ENCODE measurements around the gene FRA10AC1. TPM values are rescaled to one million over a fixed set of nuclear protein-coding genes. Genes with fewer than 3 reads are reported as not detected.

FRA10AC1 gene, protein sequence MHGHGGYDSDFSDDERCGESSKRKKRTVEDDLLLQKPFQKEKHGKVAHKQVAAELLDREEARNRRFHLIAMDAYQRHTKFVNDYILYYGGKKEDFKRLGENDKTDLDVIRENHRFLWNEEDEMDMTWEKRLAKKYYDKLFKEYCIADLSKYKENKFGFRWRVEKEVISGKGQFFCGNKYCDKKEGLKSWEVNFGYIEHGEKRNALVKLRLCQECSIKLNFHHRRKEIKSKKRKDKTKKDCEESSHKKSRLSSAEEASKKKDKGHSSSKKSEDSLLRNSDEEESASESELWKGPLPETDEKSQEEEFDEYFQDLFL
- 10 to 100 TPM; 11.9 to 17.8 TPM for total RNA-seq

DNA sequence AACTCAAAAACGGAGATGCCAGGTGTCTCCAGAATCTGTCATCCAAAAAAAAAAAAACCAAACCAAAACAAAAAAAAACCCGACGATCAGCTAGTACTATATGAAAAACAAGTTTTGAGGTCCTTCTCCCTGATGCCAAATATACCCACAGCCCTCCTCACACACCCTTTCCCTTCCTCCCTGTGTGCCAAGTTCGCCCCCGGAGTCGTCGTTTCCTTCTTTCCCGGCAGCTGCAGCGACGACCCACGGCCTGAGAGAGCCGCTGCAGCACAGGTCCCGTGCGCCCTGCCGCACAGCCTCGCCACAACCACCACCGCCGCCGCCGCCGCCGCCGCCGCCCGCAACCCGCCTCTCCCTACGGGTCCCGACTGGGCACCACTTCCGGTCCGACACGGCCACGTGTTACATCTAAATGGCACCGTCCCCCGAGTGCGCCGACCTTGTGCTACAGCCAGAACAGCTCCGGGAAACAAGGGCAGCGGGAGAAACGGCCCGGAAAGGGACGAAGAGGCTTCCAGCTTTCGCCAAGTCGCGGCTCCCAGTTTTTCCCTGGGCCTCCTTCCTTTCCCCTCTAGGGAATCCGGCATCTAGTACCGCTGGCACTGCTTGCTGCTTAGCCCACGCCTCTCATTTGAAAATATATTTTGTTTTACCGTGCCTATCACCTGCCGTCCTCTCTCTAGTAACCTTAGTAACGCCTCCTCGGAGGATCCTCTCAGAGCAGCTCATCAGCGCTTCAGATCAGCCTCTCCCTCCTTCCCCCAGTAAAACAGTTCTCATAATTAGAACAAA lies at the start of gene FRA10AC1:
TSS of gene FRA10AC1 (minus strand) at position 383 of the 792 bp plus-strand sequence. CDS start 2,486 bp downstream, outside the sequence.
- H3K27ac Mint-ChIP-seq: no peak within 1 kb of the TSS
- H3K36me3 Mint-ChIP-seq: peaks cover 2% of the 10 kb centered on the region
- peaks cover 1 to 4% of the 10 kb centered on the region in 2 donors for H3K4me1 Mint-ChIP-seq (ENCODE audit: low read depth in 2 of 2)
- no peak within 1 kb of the TSS for H3K4me3 Mint-ChIP-seq
- ATAC-seq (peak; percentile 97 to 98), DNase-seq (ENCODE audit: low spot score) (peak; percentile 93)
- no peaks in the 10 kb centered on the region for H3K9me3 Mint-ChIP-seq
- H3K27me3 Mint-ChIP-seq: peaks cover 0 to 5% of the 10 kb centered on the region in 2 donors

DNA sequence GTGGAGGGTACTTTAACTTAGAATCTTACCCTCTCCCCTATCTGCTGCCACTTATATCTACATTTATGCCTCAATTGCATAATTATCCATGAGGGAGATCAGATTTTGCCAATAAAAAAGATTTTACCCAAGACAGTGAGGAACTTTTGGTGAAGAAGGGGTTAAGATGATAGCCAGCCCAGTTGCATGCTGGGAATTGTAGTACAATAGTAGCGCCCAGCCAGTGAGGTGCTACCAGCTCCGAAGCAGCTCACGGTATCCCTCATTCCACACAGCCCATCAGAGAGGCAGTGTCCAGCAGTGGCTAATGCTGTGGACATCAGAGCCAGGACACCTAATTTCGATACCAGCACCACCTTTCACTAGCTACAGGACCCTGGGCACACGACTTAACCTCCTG lies 49.4 kb upstream of the FRA10AC1 start:
- peaks cover 0 to 9% of the 10 kb centered on the region in 2 donors for H3K4me1 Mint-ChIP-seq (ENCODE audit: low read depth in 2 of 2)
- no peaks in the 10 kb centered on the region for H3K9me3 Mint-ChIP-seq
- ATAC-seq: no peak
- H3K27ac Mint-ChIP-seq: no peak overlapping the region
- no peaks in the 10 kb centered on the region for H3K36me3 Mint-ChIP-seq
- H3K27me3 Mint-ChIP-seq: peaks cover 27 to 45% of the 10 kb centered on the region in 2 donors
- DNase-seq (ENCODE audit: low spot score): no peak
- no peak overlapping the region for H3K4me3 Mint-ChIP-seq

- H3K27ac Mint-ChIP-seq: no peak overlapping the region
- H3K4me3 Mint-ChIP-seq: no peak overlapping the region
- ATAC-seq (no peak), DNase-seq (ENCODE audit: low spot score) (no peak)
- peaks cover 22 to 38% of the 10 kb centered on the region in 2 donors for H3K27me3 Mint-ChIP-seq
- H3K4me1 Mint-ChIP-seq (ENCODE audit: low read depth in 2 of 2): peaks cover 0 to 7% of the 10 kb centered on the region in 2 donors
- no peaks in the 10 kb centered on the region for H3K36me3 Mint-ChIP-seq
- H3K9me3 Mint-ChIP-seq: no peaks in the 10 kb centered on the region
Observed at GRCh38 chr10:93751124-93751523, 48.7 kb upstream of the FRA10AC1 start.

- no peak for ATAC-seq
- Mint-ChIP-seq H3K4me1 (ENCODE audit: low read depth in 2 of 2) (peaks cover 0 to 7% of the 10 kb centered on the region in 2 donors), H3K36me3 (no peaks in the 10 kb centered on the region), H3K4me3 (no peak overlapping the region), H3K27me3 (peaks cover 17 to 26% of the 10 kb centered on the region in 2 donors), H3K27ac (no peak overlapping the region), H3K9me3 (no peaks in the 10 kb centered on the region)
- no peak for DNase-seq (ENCODE audit: low spot score)
Observed at GRCh38 chr10:93749218-93749799, 46.9 kb upstream of the FRA10AC1 start.

- Mint-ChIP-seq H3K4me1 (ENCODE audit: low read depth in 2 of 2) (peaks cover 0 to 3% of the 10 kb centered on the region in 2 donors), H3K9me3 (no peaks in the 10 kb centered on the region), H3K4me3 (no peak overlapping the region), H3K27ac (no peak overlapping the region), H3K27me3 (peaks cover 12 to 26% of the 10 kb centered on the region in 2 donors), H3K36me3 (no peaks in the 10 kb centered on the region)
- no peak for ATAC-seq
- DNase-seq (ENCODE audit: low spot score): no peak
Observed at GRCh38 chr10:93746844-93747284, 44.5 kb upstream of the FRA10AC1 start.

- ATAC-seq: no peak
- H3K27me3 Mint-ChIP-seq: peaks cover 5 to 13% of the 10 kb centered on the region in 2 donors
- no peaks in the 10 kb centered on the region for H3K36me3 Mint-ChIP-seq
- no peaks in the 10 kb centered on the region for H3K9me3 Mint-ChIP-seq
- DNase-seq (ENCODE audit: low spot score): no peak
- no peak overlapping the region for H3K4me3 Mint-ChIP-seq
- H3K27ac Mint-ChIP-seq: no peak overlapping the region
- no peaks in the 10 kb centered on the region for H3K4me1 Mint-ChIP-seq (ENCODE audit: low read depth in 2 of 2)
Observed at GRCh38 chr10:93745408-93746065, 43.1 kb upstream of the FRA10AC1 start.

- Mint-ChIP-seq H3K4me1 (ENCODE audit: low read depth in 2 of 2) (no peaks in the 10 kb centered on the region), H3K36me3 (no peaks in the 10 kb centered on the region), H3K9me3 (no peaks in the 10 kb centered on the region), H3K4me3 (no peak overlapping the region), H3K27ac (no peak overlapping the region), H3K27me3 (peaks cover 13 to 20% of the 10 kb centered on the region in 2 donors)
- no peak for ATAC-seq
- DNase-seq (ENCODE audit: low spot score): no peak
Observed at GRCh38 chr10:93742633-93743349, 40.4 kb upstream of the FRA10AC1 start.

DNA sequence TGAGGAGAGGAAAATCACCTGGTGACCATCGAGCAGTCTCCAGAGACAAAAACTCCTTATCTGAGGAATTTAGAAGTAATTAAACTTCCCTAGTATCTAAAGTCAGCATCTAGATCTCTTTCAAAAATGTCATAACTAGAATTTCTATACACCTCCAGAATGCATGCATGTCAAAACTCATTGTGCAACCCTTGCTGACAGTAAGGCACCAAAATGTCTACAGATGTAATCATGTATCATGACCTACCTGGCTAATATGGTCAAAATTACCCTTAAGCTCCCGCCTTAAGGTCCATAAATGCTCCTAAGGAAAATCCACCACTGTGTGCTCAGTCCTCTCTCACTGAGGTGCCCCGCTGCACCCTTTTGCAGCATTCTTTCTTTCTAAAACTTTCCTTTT lies 39.0 kb upstream of the FRA10AC1 start:
- ATAC-seq (no peak), DNase-seq (ENCODE audit: low spot score) (no peak)
- H3K27ac Mint-ChIP-seq: no peak overlapping the region
- H3K36me3 Mint-ChIP-seq: no peaks in the 10 kb centered on the region
- H3K4me1 Mint-ChIP-seq (ENCODE audit: low read depth in 2 of 2): no peaks in the 10 kb centered on the region
- no peaks in the 10 kb centered on the region for H3K9me3 Mint-ChIP-seq
- H3K27me3 Mint-ChIP-seq: peaks cover 18 to 34% of the 10 kb centered on the region in 2 donors
- no peak overlapping the region for H3K4me3 Mint-ChIP-seq

DNA sequence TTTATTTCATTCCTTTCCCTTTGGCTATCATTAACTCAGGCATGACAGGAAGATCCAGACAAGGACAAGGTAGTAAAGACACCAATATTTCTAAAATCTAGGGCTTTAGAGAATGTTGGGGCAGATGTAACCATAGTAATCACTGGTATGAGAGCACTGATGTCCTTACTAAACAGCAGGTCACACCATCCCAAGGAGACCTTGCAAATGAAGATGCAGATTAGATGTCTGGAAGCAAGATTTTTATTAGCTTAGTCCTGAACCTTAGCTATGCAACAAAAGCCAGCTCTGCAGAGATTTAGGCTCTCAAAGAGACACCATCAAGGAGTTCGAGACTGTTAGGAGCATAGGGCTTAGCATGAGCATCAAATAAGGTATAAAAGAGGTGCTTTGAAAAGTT lies 23.6 kb upstream of the FRA10AC1 start:
- Mint-ChIP-seq H3K4me3 (no peak overlapping the region), H3K27me3 (peaks cover 25 to 55% of the 10 kb centered on the region in 2 donors), H3K4me1 (ENCODE audit: low read depth in 2 of 2) (no peaks in the 10 kb centered on the region), H3K36me3 (no peaks in the 10 kb centered on the region), H3K9me3 (no peaks in the 10 kb centered on the region), H3K27ac (no peak overlapping the region)
- ATAC-seq (no peak), DNase-seq (ENCODE audit: low spot score) (no peak)

DNA sequence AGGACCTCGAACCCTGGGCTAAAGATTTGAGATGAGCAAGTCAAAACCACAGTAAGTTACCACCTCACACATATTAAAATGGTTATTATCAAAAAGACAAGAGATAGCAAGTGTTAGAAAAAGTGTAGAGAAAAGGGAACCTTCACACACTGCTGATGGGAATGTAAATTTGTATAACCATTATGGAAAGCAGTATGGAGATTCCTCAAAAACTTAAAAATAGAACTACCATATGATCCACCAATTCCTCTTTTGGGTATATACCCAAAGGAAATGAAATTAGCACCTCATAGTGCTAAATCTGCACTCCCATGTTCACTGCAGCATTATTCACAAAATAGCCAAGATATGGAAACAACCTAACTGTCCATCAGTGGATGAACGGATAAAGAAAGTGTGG lies 20.8 kb upstream of the FRA10AC1 start:
- no peak overlapping the region for H3K27ac Mint-ChIP-seq
- H3K4me1 Mint-ChIP-seq (ENCODE audit: low read depth in 2 of 2): no peaks in the 10 kb centered on the region
- H3K9me3 Mint-ChIP-seq: no peaks in the 10 kb centered on the region
- DNase-seq (ENCODE audit: low spot score) (no peak), ATAC-seq (no peak)
- H3K4me3 Mint-ChIP-seq: no peak overlapping the region
- H3K36me3 Mint-ChIP-seq: no peaks in the 10 kb centered on the region
- peaks cover 33 to 54% of the 10 kb centered on the region in 2 donors for H3K27me3 Mint-ChIP-seq

GRCh38 chr10:93722550-93722949 lies 20.2 kb upstream of the FRA10AC1 start:
- Mint-ChIP-seq H3K9me3 (no peaks in the 10 kb centered on the region), H3K36me3 (no peaks in the 10 kb centered on the region), H3K4me1 (ENCODE audit: low read depth in 2 of 2) (no peaks in the 10 kb centered on the region), H3K27me3 (peaks cover 30 to 49% of the 10 kb centered on the region in 2 donors), H3K4me3 (no peak overlapping the region), H3K27ac (no peak overlapping the region)
- ATAC-seq (no peak), DNase-seq (ENCODE audit: low spot score) (no peak)

GRCh38 chr10:93719901-93720300 lies 17.5 kb upstream of the FRA10AC1 start:
- no peak overlapping the region for H3K4me3 Mint-ChIP-seq
- no peaks in the 10 kb centered on the region for H3K9me3 Mint-ChIP-seq
- no peak overlapping the region for H3K27ac Mint-ChIP-seq
- DNase-seq (ENCODE audit: low spot score) (no peak), ATAC-seq (no peak)
- peaks cover 24 to 36% of the 10 kb centered on the region in 2 donors for H3K27me3 Mint-ChIP-seq
- no peaks in the 10 kb centered on the region for H3K4me1 Mint-ChIP-seq (ENCODE audit: low read depth in 2 of 2)
- no peaks in the 10 kb centered on the region for H3K36me3 Mint-ChIP-seq
